H9 (cell line): Measurements from ENCODE around the gene PDX1. TPM values are rescaled to one million over a fixed set of nuclear protein-coding genes. Genes with fewer than 3 reads are reported as not detected.
A peak's percentile ranks its signal among the peaks of the same experiment; 100 is the strongest.

Experiments
- DNase-seq: peaks from one replicate; pipeline ENCODE4 v3.0.0-alpha.2; 2017
- H2AFZ ChIP-seq: one replicate; pipeline ENCODE4 v1.6.1; 2013; ENCODE audit warnings: mild to moderate bottlenecking, low read length, control low read depth, moderate library complexity
- H2AK5ac ChIP-seq: 2 replicates; pipeline ENCODE4 v1.6.1; 2013; ENCODE audit warnings: low read length, control low read depth, mixed read lengths; ENCODE audit not compliant: insufficient read length
- H2BK120ac ChIP-seq: one replicate; pipeline ENCODE4 v1.6.1; 2013; ENCODE audit warnings: low read depth, mild to moderate bottlenecking, low read length, control low read depth, inconsistent platforms; ENCODE audit not compliant: poor library complexity, severe bottlenecking
- H2BK12ac ChIP-seq: 2 replicates; pipeline ENCODE4 v1.6.1; 2013; ENCODE audit warnings: low read length, control low read depth, mixed read lengths, low read depth; ENCODE audit not compliant: insufficient read length
- H2BK15ac ChIP-seq: 2 replicates; pipeline ENCODE4 v1.6.1; 2013; ENCODE audit warnings: low read depth, low read length, control low read depth
- H2BK20ac ChIP-seq: one replicate; pipeline ENCODE4 v1.6.1; 2013; ENCODE audit warnings: low read depth, mild to moderate bottlenecking, low read length, control low read depth, inconsistent platforms; ENCODE audit not compliant: poor library complexity, severe bottlenecking
- H2BK5ac ChIP-seq: 2 replicates; pipeline ENCODE4 v1.6.1; 2013; ENCODE audit warnings: low read length, control low read depth, mixed read lengths; ENCODE audit not compliant: insufficient read length
- H3K14ac ChIP-seq: 2 replicates; pipeline ENCODE4 v1.6.1; 2013; ENCODE audit warnings: low read length, control low read depth; ENCODE audit not compliant: insufficient read depth
- H3K18ac ChIP-seq: 2 replicates; pipeline ENCODE4 v1.6.1; 2013; ENCODE audit warnings: low read depth, mild to moderate bottlenecking, mixed read lengths, low read length, control low read depth; ENCODE audit not compliant: insufficient read length
- H3K23ac ChIP-seq: 2 replicates; pipeline ENCODE4 v1.6.1; 2013; ENCODE audit warnings: low read length, control low read depth, mixed read lengths, low read depth; ENCODE audit not compliant: insufficient read length
- H3K23me2 ChIP-seq: 2 replicates; pipeline ENCODE4 v1.6.1; 2013; ENCODE audit warnings: low read depth, mild to moderate bottlenecking, mixed read lengths, low read length, control low read depth; ENCODE audit not compliant: insufficient read length, poor library complexity, severe bottlenecking
- H3K27ac ChIP-seq: 2 replicates; pipeline ENCODE4 v1.5.1; 2013; ENCODE audit warnings: low read length, control low read depth, mixed read lengths, low read depth; ENCODE audit not compliant: insufficient read length
- H3K27me3 ChIP-seq: 2 replicates; pipeline ENCODE4 v1.6.1; 2013; ENCODE audit warnings: low read length, control low read depth, inconsistent platforms; ENCODE audit not compliant: insufficient read depth
- H3K4ac ChIP-seq: 2 replicates; pipeline ENCODE4 v1.6.1; 2013; ENCODE audit warnings: low read depth, mild to moderate bottlenecking, control low read depth, inconsistent platforms, low read length, moderate library complexity
- H3K4me1 ChIP-seq: 2 replicates; pipeline ENCODE4 v1.6.1; 2013; ENCODE audit warnings: low read length, control low read depth, inconsistent platforms; ENCODE audit not compliant: insufficient read depth
- H3K4me2 ChIP-seq: 2 replicates; pipeline ENCODE4 v1.6.1; 2013; ENCODE audit warnings: low read length, control low read depth, mixed read lengths; ENCODE audit not compliant: insufficient read length, insufficient read depth
- H3K56ac ChIP-seq: 2 replicates; pipeline ENCODE4 v1.6.1; 2013; ENCODE audit warnings: low read depth, mild to moderate bottlenecking, mixed read lengths, low read length, control low read depth; ENCODE audit not compliant: insufficient read length
- H3K79me1 ChIP-seq: 2 replicates; pipeline ENCODE4 v1.6.1; 2013; ENCODE audit warnings: low read depth, mild to moderate bottlenecking, moderate library complexity, low read length, control low read depth, inconsistent platforms; ENCODE audit not compliant: insufficient read depth, poor library complexity, severe bottlenecking
- H3K79me2 ChIP-seq: 2 replicates; pipeline ENCODE4 v1.6.1; 2013; ENCODE audit warnings: low read length, control low read depth, inconsistent platforms; ENCODE audit not compliant: insufficient read depth
- H3K9ac ChIP-seq: 2 replicates; pipeline ENCODE4 v1.6.1; 2013; ENCODE audit warnings: low read length, control low read depth, mixed read lengths; ENCODE audit not compliant: insufficient read length; ENCODE audit errors: extremely low read depth
- H3K9me3 ChIP-seq: one replicate; pipeline ENCODE4 v1.6.1; 2013; ENCODE audit warnings: low read depth, low read length, inconsistent platforms; ENCODE audit not compliant: control insufficient read depth
- H3T11ph ChIP-seq: one replicate; pipeline ENCODE4 v1.6.1; 2013; ENCODE audit warnings: mild to moderate bottlenecking, low read length, control low read depth, inconsistent platforms
- H4K20me1 ChIP-seq: one replicate; pipeline ENCODE4 v1.6.1; 2013; ENCODE audit not compliant: control insufficient read depth, insufficient read length, insufficient read depth
- H4K5ac ChIP-seq: 2 replicates; pipeline ENCODE4 v1.6.1; 2013; ENCODE audit warnings: low read depth, mild to moderate bottlenecking, mixed read lengths, low read length, control low read depth; ENCODE audit not compliant: insufficient read length
- H4K8ac ChIP-seq: replicated peaks from 2 replicates; pipeline ENCODE4 v1.6.1; 2013; ENCODE audit warnings: low read length, control low read depth, mixed read lengths, low read depth; ENCODE audit not compliant: insufficient read length
- H4K91ac ChIP-seq: 2 replicates; pipeline ENCODE4 v1.6.1; 2013; ENCODE audit warnings: low read depth, mild to moderate bottlenecking, moderate library complexity, mixed read lengths, low read length, control low read depth; ENCODE audit not compliant: insufficient read length
- H3K27ac Mint-ChIP-seq, 3 experiments: 2 replicates in 2 of 3; 3 replicates in 1 of 3; pipeline ENCODE4 v1.8.0; 2020 to 2021; ENCODE audit warnings: mixed read lengths in 3 of 3, mild to moderate bottlenecking in 1 of 3, moderate library complexity in 1 of 3
- H3K27me3 Mint-ChIP-seq: 2 replicates; pipeline ENCODE4 v1.8.0; 2021; ENCODE audit warnings: low read depth, mild to moderate bottlenecking, moderate library complexity, mixed read lengths
- H3K36me3 Mint-ChIP-seq, 3 experiments: 2 replicates in 2 of 3; 3 replicates in 1 of 3; pipeline ENCODE4 v1.8.0; 2020 to 2021; ENCODE audit warnings: low read depth in 3 of 3, mixed read lengths in 3 of 3; ENCODE audit not compliant: insufficient read depth in 1 of 3
- H3K4me1 Mint-ChIP-seq, 2 experiments: 2 replicates each; pipeline ENCODE4 v1.8.0; 2020; ENCODE audit warnings: mixed read lengths in 2 of 2
- H3K4me3 Mint-ChIP-seq, 2 experiments: 2 replicates in 1 of 2; 3 replicates in 1 of 2; pipeline ENCODE4 v1.8.0; 2020 to 2021; ENCODE audit warnings: mild to moderate bottlenecking in 2 of 2, mixed read lengths in 2 of 2, moderate library complexity in 1 of 2
- H3K9me3 Mint-ChIP-seq, 2 experiments: 2 replicates in 1 of 2; 3 replicates in 1 of 2; pipeline ENCODE4 v1.8.0; 2020; ENCODE audit warnings: mild to moderate bottlenecking in 2 of 2, mixed read lengths in 2 of 2, moderate library complexity in 1 of 2
- CTCF ChIP-seq: fragments of 200-600 bp; sonication (generic); conservative IDR thresholded peaks from 3 replicates; pipeline ENCODE4 v1.8.0; 2021; ENCODE audit warnings: antibody characterized with exemption, mild to moderate bottlenecking
- WGBS: extraction: QIAGEN DNeasy Blood & Tissue Kit; methylation state at CpG from one replicate; pipeline ENCODE4 v1.1.7; 2013; ENCODE audit warnings: missing lambda C conversion rate, low lambda C conversion rate, mixed read lengths; ENCODE audit not compliant: insufficient read length; ENCODE audit errors: extremely low coverage; 5-methylcytosine and 5-hydroxymethylcytosine counted together
- total RNA-seq: library from RNA; stranded (reverse); gene quantifications from 2 replicates; pipeline ENCODE4 v1.2.1, GENCODE V29; 2021

Gene PDX1
- total RNA-seq, 1 experiment from 2014 or later: not detected

- H3K27me3 Mint-ChIP-seq: peaks cover 100% of the 10 kb centered on the region
- no peak overlapping the region for H3K27ac ChIP-seq
- H2BK5ac ChIP-seq: no peak overlapping the region
- peak overlapping the region in 1 of 2 experiments; percentile 78; a peak in 2 of 5 replicates for H3K4me3 Mint-ChIP-seq
- H4K20me1 ChIP-seq: peaks cover 4% of the 10 kb centered on the region
- peaks cover 9% of the 10 kb centered on the region for H3K4me1 ChIP-seq
- no peak overlapping the region for H4K8ac ChIP-seq
- H2AK5ac ChIP-seq: no peak overlapping the region
- H3K18ac ChIP-seq: peak overlapping the region; percentile 32
- H3K14ac ChIP-seq: no peak overlapping the region; the same call in 1 of the 2 replicates
- H3K36me3 Mint-ChIP-seq: no peaks in the 10 kb centered on the region
- H3K9ac ChIP-seq: no peak overlapping the region
- no peak overlapping the region; the same call in 1 of the 2 replicates for H2BK15ac ChIP-seq
- WGBS: no CpG with 5 or more reads among the region's 86 CpGs
- peaks cover 94% of the 10 kb centered on the region for H3K27me3 ChIP-seq
- no peak overlapping the region for H2BK20ac ChIP-seq
- peak; percentile 64 for DNase-seq
- H2AFZ ChIP-seq: no peak overlapping the region
- no peaks in the 10 kb centered on the region for H3K23me2 ChIP-seq
- no peaks in the 10 kb centered on the region for H3K79me1 ChIP-seq
- H4K5ac ChIP-seq: no peak overlapping the region
- no peak overlapping the region for H4K91ac ChIP-seq
- no peak overlapping the region for H3K23ac ChIP-seq
- TF ChIP-seq CTCF: 0 out of 3 replicates have a peak, but pooled peaks have one; percentile 15
- H3K9me3 Mint-ChIP-seq: peaks cover 5 to 20% of the 10 kb centered on the region in 2 experiments
- H3K56ac ChIP-seq: no peak overlapping the region
- H3K27ac Mint-ChIP-seq: no peak overlapping the region
- H3K4me1 Mint-ChIP-seq: peaks cover 33 to 44% of the 10 kb centered on the region in 2 experiments
- H2BK12ac ChIP-seq: no peak overlapping the region
- peak overlapping the region; percentile 46 for H3K4me2 ChIP-seq
- H3K9me3 ChIP-seq: no peaks in the 10 kb centered on the region
- no peak overlapping the region for H3T11ph ChIP-seq
- H2BK120ac ChIP-seq: no peak overlapping the region
- no peaks in the 10 kb centered on the region for H3K79me2 ChIP-seq
- no peak overlapping the region for H3K4ac ChIP-seq
Observed at GRCh38 chr13:27968316-27969081, 48.7 kb downstream of the PDX1 start.
